HG03135 (cell line): ENCODE results near the gene HSD17B13.
"Not testable (repeated sequence)": the region's sequence is repeated elsewhere in the genome, so short reads cannot be mapped to it uniquely, and the experiment has no call there.

Source experiments
- ATAC-seq: cut with Tn5 transposase; IDR thresholded peaks from one replicate; pipeline ENCODE4 v1.9.1; 2021; ENCODE audit warnings: mild to moderate bottlenecking, moderate library complexity; ENCODE audit not compliant: unreplicated experiment

HSD17B13 gene

GRCh38 chr4:87322754-87323153, at the start of gene HSD17B13:
Gene HSD17B13, minus strand, starts transcription at chr4:87322882. Its CDS starts 41 bp downstream, at chr4:87322841.
- ATAC-seq, result no peak

GRCh38 chr4:87370068-87370467, 47.4 kb upstream of the HSD17B13 start:
- ATAC-seq, result no peak

GRCh38 chr4:87366521-87367162, 44.0 kb upstream of the HSD17B13 start:
- no peak for ATAC-seq

- no peak for ATAC-seq
Observed at GRCh38 chr4:87365348-87365747, 42.7 kb upstream of the HSD17B13 start.

GRCh38 chr4:87363552-87363951, 40.9 kb upstream of the HSD17B13 start:
- no peak for ATAC-seq

GRCh38 chr4:87360338-87360935, 37.8 kb upstream of the HSD17B13 start:
- no peak for ATAC-seq

- ATAC-seq, result no peak
Observed at GRCh38 chr4:87359258-87359657, 36.6 kb upstream of the HSD17B13 start.

- no peak for ATAC-seq
Observed at GRCh38 chr4:87356832-87357526, 34.3 kb upstream of the HSD17B13 start.

GRCh38 chr4:87354168-87355102, 31.8 kb upstream of the HSD17B13 start:
- ATAC-seq, result no peak

GRCh38 chr4:87353592-87353991, 30.9 kb upstream of the HSD17B13 start:
- peak; percentile 86 for ATAC-seq

GRCh38 chr4:87345139-87345538, 22.5 kb upstream of the HSD17B13 start:
- ATAC-seq, result no peak

- ATAC-seq, result no peak
Observed at GRCh38 chr4:87342872-87343271, 20.2 kb upstream of the HSD17B13 start.

GRCh38 chr4:87341954-87342635, 19.4 kb upstream of the HSD17B13 start:
- not testable (repeated sequence) for ATAC-seq

- no peak for ATAC-seq
Observed at GRCh38 chr4:87339440-87339839, 16.8 kb upstream of the HSD17B13 start.

- ATAC-seq, result no peak
Observed at GRCh38 chr4:87337361-87337760, 14.7 kb upstream of the HSD17B13 start.

- ATAC-seq, result no peak
Observed at GRCh38 chr4:87333267-87333666, 10.6 kb upstream of the HSD17B13 start.

- ATAC-seq, result no peak
Observed at GRCh38 chr4:87330761-87331160, 8.1 kb upstream of the HSD17B13 start.

- ATAC-seq, result no peak
Observed at GRCh38 chr4:87327136-87327535, 4.5 kb upstream of the HSD17B13 start.

- no peak for ATAC-seq
Observed at GRCh38 chr4:87326460-87326859, 3.8 kb upstream of the HSD17B13 start.

- ATAC-seq, result no peak
Observed at GRCh38 chr4:87321888-87322287, 794 bp downstream of the HSD17B13 start.
